SK-N-SH (cell line): ENCODE measurements around the gene TDRD12.

Experiments
- EP300 ChIP-seq, 2 experiments: IDR thresholded peaks; 2 replicates each; pipeline versions ENCODE4 v1.4.0 to v1.6.1; 2012; ENCODE audit warnings: borderline replicate concordance in 1 of 2, low read depth in 1 of 2, low read length in 1 of 2
- EZH2phosphoT487 ChIP-seq: fragments of 200-600 bp; sonication (generic); IDR thresholded peaks from 2 replicates; pipeline ENCODE4 v1.6.1; 2017; ENCODE audit warnings: low read depth, mixed run types, mild to moderate bottlenecking, antibody characterized with exemption, moderate library complexity, borderline replicate concordance
- MAX ChIP-seq: IDR thresholded peaks from 2 replicates; pipeline ENCODE4 v1.4.0; 2012; ENCODE audit warnings: low read depth
- PBX3 ChIP-seq: IDR thresholded peaks from 2 replicates; pipeline ENCODE4; 2012
- POLR2AphosphoS5 ChIP-seq: IDR thresholded peaks from 2 replicates; pipeline ENCODE4 v1.6.1; 2012; ENCODE audit warnings: low read depth, low read length
- RAD21 ChIP-seq: IDR thresholded peaks from 2 replicates; pipeline ENCODE4 v1.6.1; 2012; ENCODE audit warnings: mild to moderate bottlenecking, low read length
- SIN3A ChIP-seq: IDR thresholded peaks from 2 replicates; pipeline ENCODE4 v1.6.1; 2012; ENCODE audit warnings: low read depth, mild to moderate bottlenecking, low read length, moderate library complexity, borderline replicate concordance
- TAF1 ChIP-seq: IDR thresholded peaks from 2 replicates; pipeline ENCODE4 v1.6.1; 2012; ENCODE audit warnings: low read depth, mild to moderate bottlenecking, low read length, moderate library complexity, borderline replicate concordance
- USF2 ChIP-seq: fragments of 150-350 bp; IDR thresholded peaks from 2 replicates; pipeline ENCODE4 v1.6.1; 2017; ENCODE audit warnings: antibody characterized with exemption, low read length, low read depth, borderline replicate concordance
- ZBTB33 ChIP-seq: IDR thresholded peaks from 2 replicates; pipeline ENCODE4 v1.4.0; 2012; ENCODE audit warnings: low read depth, borderline replicate concordance
- TF ChIP-seq, protein P1 (sequence below): fragments of 200-600 bp; sonication (generic); IDR thresholded peaks from 2 replicates; pipeline ENCODE4 v1.6.1; 2017; ENCODE audit warnings: antibody characterized with exemption, mild to moderate bottlenecking, moderate library complexity
- TF ChIP-seq, protein P2 (sequence below): IDR thresholded peaks from 2 replicates; pipeline ENCODE4 v1.4.0; 2012; ENCODE audit warnings: low read depth, borderline replicate concordance

GRCh38 chr19:32818536-32818935 lies 99.0 kb downstream of the TDRD12 start:
- TF ChIP-seq, protein P1, sequence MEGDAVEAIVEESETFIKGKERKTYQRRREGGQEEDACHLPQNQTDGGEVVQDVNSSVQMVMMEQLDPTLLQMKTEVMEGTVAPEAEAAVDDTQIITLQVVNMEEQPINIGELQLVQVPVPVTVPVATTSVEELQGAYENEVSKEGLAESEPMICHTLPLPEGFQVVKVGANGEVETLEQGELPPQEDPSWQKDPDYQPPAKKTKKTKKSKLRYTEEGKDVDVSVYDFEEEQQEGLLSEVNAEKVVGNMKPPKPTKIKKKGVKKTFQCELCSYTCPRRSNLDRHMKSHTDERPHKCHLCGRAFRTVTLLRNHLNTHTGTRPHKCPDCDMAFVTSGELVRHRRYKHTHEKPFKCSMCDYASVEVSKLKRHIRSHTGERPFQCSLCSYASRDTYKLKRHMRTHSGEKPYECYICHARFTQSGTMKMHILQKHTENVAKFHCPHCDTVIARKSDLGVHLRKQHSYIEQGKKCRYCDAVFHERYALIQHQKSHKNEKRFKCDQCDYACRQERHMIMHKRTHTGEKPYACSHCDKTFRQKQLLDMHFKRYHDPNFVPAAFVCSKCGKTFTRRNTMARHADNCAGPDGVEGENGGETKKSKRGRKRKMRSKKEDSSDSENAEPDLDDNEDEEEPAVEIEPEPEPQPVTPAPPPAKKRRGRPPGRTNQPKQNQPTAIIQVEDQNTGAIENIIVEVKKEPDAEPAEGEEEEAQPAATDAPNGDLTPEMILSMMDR, result no peak
- TF ChIP-seq USF2, result no peak
- no peak for TF ChIP-seq TAF1
- TF ChIP-seq EP300 (IDR thresholded peaks at IDR 0.05; ENCODE audit: borderline replicate concordance in 1 of 2, low read depth in 1 of 2, low read length in 1 of 2), result no peak
- TF ChIP-seq PBX3, result no peak
- TF ChIP-seq ZBTB33, result no peak
- TF ChIP-seq MAX, result no peak
- TF ChIP-seq POLR2AphosphoS5, result no peak
- TF ChIP-seq, protein P2, sequence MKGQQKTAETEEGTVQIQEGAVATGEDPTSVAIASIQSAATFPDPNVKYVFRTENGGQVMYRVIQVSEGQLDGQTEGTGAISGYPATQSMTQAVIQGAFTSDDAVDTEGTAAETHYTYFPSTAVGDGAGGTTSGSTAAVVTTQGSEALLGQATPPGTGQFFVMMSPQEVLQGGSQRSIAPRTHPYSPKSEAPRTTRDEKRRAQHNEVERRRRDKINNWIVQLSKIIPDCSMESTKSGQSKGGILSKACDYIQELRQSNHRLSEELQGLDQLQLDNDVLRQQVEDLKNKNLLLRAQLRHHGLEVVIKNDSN, result no peak
- TF ChIP-seq RAD21, result no peak
- no peak for TF ChIP-seq EZH2phosphoT487
- no peak for TF ChIP-seq SIN3A
